Measurements from ENCODE around the gene SEL1L.

DNA sequence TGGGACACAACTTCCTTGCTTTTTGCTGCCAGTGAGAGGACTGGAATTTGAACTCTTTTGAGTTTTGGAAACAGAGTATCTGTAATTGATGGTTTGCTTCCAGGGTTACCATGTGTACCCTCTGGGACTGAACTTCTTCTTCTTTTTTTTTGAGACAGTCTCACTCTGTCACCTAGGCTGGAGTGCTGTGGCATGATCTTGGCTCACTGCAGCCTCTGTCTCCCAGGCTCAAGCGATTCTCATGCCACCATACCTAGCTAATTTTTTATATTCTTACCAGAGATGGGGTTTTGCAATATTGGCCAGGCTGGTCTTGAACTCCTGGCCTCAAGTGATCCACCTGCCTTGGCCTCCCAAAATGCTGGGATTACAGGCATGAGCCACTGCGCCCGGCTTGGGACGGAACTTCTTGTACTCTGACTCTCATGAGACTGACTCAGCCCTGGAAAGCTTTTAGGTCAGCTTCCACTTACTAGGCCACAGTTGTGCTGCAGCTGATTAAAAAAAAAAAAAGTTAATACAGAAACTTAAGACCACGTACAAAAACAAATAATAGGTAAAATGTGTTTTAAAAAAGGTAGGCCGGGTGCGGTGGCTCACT, 15.8 kb downstream of the SEL1L start:
- TF ChIP-seq POLR2AphosphoS5 (IDR thresholded peaks at IDR 0.05; ENCODE audit: borderline replicate concordance, low read depth, low read length) (no peak), FOXP2 (optimal IDR thresholded peaks at IDR 0.05; ENCODE audit: control extremely low read depth, extremely low read length, insufficient read depth) (no peak), EZH2 (IDR thresholded peaks at IDR 0.05) (no peak)
